ENCODE data around the gene KIF11. TPM values are rescaled to one million over a fixed set of nuclear protein-coding genes. Genes with fewer than 3 reads are reported as not detected.
"Not testable (repeated sequence)": the region's sequence is repeated elsewhere in the genome, so short reads cannot be mapped to it uniquely, and the experiment has no call there.

Gene KIF11
- 52.4 and 52.8 TPM in 2 replicates for total RNA-seq

DNA sequence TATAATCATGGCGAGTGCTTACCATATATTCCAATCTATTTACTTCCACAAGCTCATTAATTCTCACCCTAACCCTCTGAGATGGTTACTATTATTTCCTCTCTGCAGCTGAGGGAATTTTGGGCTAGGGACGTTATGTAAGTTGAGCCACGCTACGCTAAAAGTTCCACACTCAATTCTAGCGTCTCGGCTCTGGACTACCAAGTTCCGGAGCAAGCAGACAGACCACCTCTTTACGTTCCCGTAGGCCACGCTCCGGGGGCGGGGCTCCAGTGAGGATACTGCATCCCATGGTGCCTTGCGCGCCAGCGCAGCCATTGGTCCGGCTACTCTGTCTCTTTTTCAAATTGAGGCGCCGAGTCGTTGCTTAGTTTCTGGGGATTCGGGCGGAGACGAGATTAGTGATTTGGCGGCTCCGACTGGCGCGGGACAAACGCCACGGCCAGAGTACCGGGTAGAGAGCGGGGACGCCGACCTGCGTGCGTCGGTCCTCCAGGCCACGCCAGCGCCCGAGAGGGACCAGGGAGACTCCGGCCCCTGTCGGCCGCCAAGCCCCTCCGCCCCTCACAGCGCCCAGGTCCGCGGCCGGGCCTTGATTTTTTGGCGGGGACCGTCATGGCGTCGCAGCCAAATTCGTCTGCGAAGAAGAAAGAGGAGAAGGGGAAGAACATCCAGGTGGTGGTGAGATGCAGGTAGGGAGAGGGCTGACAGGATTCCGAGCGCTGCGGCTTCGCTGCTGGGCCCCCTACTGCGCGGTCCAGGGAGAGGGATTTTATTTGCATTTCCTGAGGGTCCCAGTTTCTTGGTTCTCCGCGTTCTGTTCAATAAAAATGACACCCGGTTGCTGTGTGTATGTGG is at the start of gene KIF11:
Gene KIF11 (plus strand): TSS at position 370 of the 858 bp plus-strand sequence. CDS start 246 bp downstream, at position 616.
- intact Hi-C loops (cut with micrococcal nuclease), result loop anchor here (1.0 to 5.0 kb wide), 8 partner anchors 255 to 1954 kb away; partner anchors contain the start of genes CEP55, EXOC6, FRA10AC1 and HELLS

DNA sequence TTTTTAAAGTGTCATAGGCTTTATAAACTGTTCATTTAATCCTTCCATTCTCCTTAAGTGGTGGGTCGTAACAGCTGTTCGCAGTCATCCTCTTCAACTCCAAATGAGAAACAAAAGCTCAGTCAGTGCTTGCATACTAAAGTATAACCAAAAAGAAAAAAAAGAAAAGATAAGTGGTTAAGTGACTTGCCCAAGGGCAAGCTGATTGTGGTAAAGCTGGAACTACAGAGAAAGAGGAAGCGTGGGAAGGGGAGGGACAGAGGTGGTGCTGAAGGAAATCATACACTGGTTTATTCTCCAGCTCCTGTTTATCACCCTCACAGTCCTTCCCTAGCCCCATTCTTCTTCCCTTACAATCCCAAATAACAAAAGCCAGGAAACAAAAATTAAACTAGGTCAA is 48.6 kb upstream of the KIF11 start:
- intact Hi-C loops (cut with micrococcal nuclease), result no loop called here

DNA sequence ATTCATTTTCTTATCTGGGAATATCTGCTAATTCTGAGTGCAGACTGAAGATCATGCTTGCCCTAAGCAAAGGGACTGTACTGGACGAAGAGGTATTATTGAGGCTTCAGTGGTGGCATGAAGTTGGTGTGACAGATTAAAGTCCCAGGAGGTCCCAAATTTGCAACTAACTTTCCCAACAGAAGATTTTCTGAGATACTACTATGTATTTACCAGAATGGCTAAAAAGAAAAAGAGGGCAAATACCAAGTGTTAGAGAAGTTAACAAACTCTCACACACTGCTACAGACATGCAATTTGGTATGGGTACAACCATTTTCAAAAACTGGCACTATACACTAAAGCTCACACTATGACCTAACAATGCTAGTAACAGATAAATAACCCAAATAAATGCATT is 47.4 kb upstream of the KIF11 start:
- intact Hi-C loops (cut with micrococcal nuclease), result no loop called here

DNA sequence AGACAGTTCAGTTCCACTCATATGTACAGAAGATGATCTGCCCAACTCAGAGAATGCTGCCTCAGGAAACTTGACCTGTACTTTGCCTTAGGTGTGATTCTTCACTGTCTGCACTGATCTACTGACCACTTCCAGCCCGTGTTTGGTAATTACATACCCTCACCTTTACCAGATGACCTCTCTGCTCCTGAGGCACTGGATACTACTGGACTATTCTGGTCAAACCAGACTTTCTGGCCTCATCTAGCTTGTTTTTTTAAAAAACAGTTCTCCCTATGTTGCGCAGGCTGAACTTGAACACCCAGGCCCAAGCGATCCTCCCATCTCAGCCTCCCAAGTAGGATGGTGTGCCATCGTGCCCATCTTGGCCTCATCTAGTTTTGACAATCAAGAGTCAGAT is 45.3 kb upstream of the KIF11 start:
- intact Hi-C loops (cut with micrococcal nuclease), result no loop called here

- intact Hi-C loops (cut with micrococcal nuclease), result no loop called here
Measured at GRCh38 chr10:92550924-92551323, 42.0 kb upstream of the KIF11 start.

DNA sequence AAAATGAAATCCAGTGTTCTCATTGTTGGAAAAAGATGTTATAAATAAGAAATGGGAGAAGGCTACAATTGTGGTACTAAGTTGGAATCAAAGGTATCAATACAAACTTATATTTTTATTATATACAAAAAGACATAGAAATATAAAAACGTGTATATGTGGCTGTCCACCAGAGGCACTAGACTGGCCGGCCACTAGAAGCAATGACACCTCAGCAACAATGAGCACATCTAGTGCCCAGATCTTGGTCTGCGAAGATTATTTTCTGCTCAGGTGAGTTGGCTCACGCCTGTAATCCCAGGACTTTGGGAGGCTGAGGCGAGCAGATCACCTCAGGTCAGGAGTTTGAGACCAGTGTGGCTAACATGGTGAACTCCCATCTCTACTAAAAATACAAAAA is 40.6 kb upstream of the KIF11 start:
- intact Hi-C loops (cut with micrococcal nuclease), result no loop called here

DNA sequence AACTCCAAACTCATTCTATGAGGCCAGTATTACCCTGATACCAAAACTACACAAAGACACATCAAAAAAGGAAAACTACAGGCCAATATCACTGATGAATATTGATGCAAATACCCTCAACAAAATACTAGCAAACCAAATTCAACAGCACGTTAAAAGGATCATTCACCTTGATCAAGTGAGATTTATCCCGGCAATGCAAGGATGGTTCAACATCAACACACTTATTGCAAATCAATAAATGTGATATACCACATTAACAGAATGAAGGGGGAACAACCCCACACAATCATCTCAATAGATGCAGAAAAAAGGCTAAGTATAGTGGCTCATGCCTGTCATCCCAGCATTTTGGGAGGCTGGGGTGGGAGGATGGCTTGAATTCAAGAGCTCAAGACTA is 39.0 kb upstream of the KIF11 start:
- intact Hi-C loops (cut with micrococcal nuclease), result no loop called here

DNA sequence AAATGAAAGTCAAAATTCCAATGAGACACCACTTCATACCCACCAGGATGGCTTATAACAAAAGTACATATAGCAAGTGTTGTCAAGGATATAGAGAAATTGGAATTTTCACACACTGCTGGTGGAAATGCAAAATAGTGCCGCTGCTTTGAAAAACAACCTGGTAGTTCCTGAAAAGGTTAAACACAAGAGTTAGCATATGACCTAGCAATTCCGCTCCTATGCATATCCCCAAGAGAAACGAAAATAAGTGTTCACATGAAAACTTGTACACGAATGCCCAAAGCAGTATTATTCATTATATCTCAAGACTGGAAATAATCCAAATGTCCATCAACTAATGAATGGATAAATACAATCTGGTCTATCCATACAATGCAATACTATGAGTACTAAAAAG is 33.9 kb upstream of the KIF11 start:
- intact Hi-C loops (cut with micrococcal nuclease), result no loop called here

DNA sequence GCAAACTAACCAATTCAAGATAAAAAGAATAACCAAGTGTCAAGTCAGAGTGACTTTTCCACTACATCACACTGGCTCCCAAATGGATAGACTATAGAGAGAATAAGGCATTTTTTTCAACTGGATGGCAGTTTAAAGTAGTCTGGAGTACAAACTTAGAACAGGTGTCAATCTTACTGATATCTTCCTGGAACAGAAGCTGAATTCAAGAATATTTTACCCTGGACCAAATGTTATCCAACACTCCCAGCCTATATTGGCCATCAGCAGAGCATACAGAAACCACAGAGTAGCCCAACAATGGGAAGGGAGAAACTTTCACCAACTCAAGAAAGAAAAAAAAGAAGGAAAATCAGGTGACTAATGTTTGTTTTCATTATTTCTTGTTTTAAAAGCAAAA is 30.5 kb upstream of the KIF11 start:
- intact Hi-C loops (cut with micrococcal nuclease), result no loop called here

DNA sequence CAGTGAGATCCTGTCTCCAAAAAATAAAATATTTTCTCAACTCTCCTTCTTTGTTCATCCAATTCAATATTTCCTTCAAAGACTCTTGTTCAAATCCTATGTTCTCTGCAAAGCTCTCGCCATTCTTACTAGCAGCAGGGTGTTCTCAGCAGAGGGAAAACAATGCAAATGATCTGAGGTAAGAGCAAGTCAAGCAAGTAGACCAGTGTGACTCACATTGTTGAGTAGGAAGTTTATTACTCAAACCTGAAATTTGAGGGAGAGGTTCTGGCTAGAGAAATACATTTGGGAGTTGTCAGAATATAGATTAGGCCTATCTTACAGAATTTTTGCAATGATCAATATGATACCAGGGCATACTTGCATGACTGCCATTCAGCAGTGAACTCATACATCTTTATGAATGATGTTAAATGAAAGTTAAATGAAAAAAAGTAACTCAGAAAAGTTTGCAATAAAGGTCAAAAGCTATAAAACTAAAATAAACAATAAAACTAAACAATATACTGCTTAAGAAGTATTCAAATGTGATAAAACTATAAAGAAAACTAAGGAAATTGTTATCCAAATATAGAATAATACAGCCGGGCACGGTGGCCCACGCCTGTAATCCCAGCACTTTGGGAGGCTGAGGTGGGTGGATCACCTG is 24.9 kb upstream of the KIF11 start:
- intact Hi-C loops (cut with micrococcal nuclease), result no loop called here

GRCh38 chr10:92569071-92569470 is 23.9 kb upstream of the KIF11 start:
- intact Hi-C loops (cut with micrococcal nuclease), result no loop called here

GRCh38 chr10:92569663-92570062 is 23.3 kb upstream of the KIF11 start:
- intact Hi-C loops (cut with micrococcal nuclease), result loop anchor here (5.0 kb wide), 6 partner anchors 127 to 1157 kb away; partner anchors contain the start of genes BTAF1, FRA10AC1 and HECTD2

DNA sequence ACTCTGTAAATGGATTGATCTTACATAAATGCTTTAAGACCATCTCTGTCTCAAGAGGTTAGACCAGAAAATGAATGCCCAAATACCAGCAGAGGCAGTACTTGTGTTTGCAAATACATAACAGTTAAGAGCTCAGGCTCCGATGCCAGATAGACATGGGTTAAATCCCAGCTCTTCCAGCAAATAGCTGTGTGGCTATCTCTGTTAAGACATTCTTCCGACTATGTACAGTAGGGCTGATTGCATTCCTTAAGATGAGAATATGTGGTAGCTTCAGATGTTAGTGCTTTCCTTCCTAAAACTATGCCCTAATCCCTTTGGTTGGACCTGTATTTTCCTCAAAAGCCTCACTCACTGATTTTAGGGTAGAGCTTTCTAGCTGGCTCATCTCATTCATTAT is 21.3 kb upstream of the KIF11 start:
- intact Hi-C loops (cut with micrococcal nuclease), result loop anchor here (5.0 kb wide), 6 partner anchors 129 to 1159 kb away; partner anchors contain the start of genes BTAF1, FRA10AC1 and HECTD2

DNA sequence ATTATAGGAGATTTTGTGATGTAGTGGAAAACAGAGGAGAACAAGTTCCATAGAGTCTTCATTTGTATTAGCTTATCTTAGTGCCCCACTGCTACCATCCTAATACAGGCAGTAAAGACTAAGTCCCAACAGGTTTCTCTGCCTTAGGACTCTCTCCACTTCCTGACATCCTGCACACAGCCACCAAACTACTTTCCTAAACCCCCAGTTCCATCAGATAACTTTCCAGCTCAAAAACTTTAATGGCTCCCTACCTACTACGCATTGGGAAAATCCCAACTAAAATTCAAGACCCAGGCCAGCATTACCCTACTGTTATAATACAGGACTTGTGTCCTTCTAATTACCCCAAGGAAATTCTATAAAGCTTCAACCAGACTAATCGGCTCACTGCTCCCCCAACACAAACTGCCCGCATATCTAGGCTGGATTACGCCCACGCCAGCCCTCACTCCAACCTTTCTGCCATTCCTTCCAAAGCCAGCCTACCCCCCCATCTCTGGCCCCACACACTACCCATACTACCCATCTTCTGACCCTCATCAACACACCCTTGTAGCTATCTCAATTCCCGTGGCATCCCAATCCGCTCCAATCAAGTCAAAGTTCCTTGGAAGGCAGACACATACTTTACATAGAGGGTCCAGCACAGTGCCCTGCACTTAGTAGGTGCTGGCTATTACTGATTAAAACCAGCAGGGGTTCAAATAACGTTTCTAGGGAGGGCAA is 20.4 kb upstream of the KIF11 start:
- intact Hi-C loops (cut with micrococcal nuclease), result loop anchor here (1.0 to 5.0 kb wide), 7 partner anchors 72 to 1160 kb away; partner anchors contain the start of genes BTAF1, FRA10AC1 and HECTD2

DNA sequence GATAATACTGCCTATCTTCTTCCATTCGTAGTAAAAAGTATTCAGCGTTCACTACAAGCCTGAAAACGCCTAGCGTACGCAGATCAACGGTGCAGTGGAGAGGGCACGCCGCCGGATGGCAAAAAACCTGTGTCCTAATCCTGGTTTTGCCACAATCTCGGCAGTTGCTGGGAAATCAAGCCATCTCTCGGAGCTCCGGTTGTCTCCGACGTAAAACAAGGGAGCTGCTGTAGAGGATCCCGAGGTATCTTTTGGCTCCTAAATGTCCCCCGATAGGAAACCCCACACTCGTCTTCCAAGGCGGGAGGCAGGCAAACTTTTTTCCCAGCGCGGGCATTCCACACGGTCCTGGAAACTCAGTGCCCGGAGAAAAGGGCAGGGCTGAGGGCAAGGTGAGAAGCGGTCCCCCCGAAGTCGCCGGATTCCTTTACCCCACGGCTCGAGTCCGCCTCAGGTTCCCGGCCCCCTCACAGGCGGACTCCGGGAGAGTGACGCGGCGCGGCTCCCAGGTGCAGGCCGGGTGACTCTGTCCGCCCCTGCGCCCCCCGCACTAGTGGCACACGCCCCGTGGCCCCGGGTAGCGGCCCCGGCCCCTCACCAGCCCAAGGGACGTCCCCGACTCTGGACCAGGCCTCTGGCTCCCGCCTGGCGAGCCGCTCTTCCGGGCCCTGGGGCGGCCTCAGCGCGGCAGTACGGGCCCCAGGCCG is 19.7 kb upstream of the KIF11 start:
- intact Hi-C loops (cut with micrococcal nuclease), result loop anchor here (1.0 to 5.0 kb wide), 7 partner anchors 71 to 1161 kb away; partner anchors contain the start of genes BTAF1, FRA10AC1 and HECTD2

- intact Hi-C loops (cut with micrococcal nuclease), result loop anchor here (1.0 to 5.0 kb wide), 11 partner anchors 17 to 1162 kb away; partner anchors contain the start of genes BTAF1, CPEB3, FRA10AC1 and HECTD2
Measured at GRCh38 chr10:92573798-92574547, 19.0 kb upstream of the KIF11 start, which contains the start of gene IDE. Gene IDE, minus strand, starts transcription at chr10:92574093. Its CDS starts 74 bp downstream, at chr10:92574019.

DNA sequence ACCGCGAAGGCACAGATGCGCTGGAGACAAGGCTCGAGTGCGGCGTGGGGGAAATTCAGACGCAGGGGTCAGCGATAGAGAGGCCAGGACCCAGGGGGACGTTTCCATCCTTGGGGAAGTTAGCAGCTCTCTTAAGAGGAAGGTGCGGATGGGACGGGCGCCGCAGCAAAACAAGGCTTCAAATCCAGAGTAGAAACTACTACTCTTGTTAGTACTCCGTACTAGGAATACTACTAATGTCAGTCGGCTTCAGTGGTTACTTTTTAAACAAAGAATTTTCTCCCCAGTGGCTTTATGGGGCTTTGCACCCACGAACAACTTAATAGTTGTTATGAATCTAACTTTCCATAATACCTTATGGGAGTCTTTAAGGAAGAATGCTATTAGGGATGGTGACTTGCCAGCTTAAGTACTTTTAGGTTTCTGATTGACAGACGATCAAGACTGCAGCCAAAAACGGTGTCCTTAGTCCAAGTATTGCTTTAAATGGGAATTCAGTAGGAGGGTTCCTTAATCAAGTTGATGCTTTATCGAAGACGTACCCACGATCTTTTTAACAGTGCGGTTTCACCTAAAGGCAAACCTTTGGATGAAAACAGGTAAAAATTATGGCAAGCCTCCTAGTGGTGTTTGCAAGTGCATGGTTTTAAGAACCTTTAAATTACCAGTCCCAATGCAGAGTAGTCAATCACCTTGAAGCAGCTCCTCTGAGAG is 18.2 kb upstream of the KIF11 start:
- intact Hi-C loops (cut with micrococcal nuclease), result loop anchor here (1.0 to 5.0 kb wide), 10 partner anchors 17 to 1162 kb away; partner anchors contain the start of genes BTAF1, CPEB3, FRA10AC1 and HECTD2

- intact Hi-C loops (cut with micrococcal nuclease), result no loop called here
Measured at GRCh38 chr10:92575961-92576360, 17.0 kb upstream of the KIF11 start.

DNA sequence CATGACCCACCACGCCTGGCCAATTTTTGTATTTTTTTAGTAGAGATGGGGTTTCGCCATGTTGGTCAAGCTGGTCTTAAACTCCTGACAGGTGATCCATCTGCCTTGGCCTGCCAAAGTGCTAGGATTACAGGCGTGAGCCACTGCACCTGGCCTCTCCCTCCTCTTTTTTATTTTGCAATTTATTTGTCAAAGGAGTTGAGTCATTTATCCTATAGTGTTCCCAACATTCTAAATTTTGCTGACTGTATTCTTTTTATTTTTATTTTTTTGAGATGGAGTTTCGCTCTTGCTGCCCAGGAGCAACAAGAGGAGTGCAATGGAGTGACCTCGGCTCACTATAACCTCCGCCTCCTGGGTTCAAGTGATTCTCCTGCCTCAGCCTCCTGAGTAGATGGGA is 10.6 kb upstream of the KIF11 start:
- intact Hi-C loops (cut with micrococcal nuclease), result not testable (repeated sequence)

Measured in T-helper 1 cell treated with Interleukin-12 subunit alpha and Interleukin-12 subunit beta and Interleukin-4 antibody, amounts not matched to agents 30 ng/mL and 1 ng/mL, for 36 hours (primary cell).